Left ventricle myocardium inferior (tissue), 1 donor: ENCODE results near the gene KRT74. TPM values are rescaled to one million over a fixed set of nuclear protein-coding genes. Genes with fewer than 3 reads are reported as not detected.

Experiments used
- DNase-seq: peaks from one replicate; pipeline ENCODE4 v3.0.0-alpha.2; 2020
- H3K27ac ChIP-seq: fragments of 200-600 bp; replicated peaks from 2 replicates; pipeline ENCODE4 v1.8.0; 2021
- H3K27me3 ChIP-seq: fragments of 200-600 bp; 2 replicates; pipeline ENCODE4 v1.8.0; 2021; ENCODE audit warnings: low read depth
- H3K36me3 ChIP-seq: fragments of 200-600 bp; 2 replicates; pipeline ENCODE4 v1.8.0; 2021
- H3K4me1 ChIP-seq: fragments of 200-600 bp; 2 replicates; pipeline ENCODE4 v1.8.0; 2021
- H3K4me3 ChIP-seq: fragments of 200-600 bp; 2 replicates; pipeline ENCODE4 v1.8.0; 2021; ENCODE audit warnings: mild to moderate bottlenecking, moderate library complexity
- H3K9me3 ChIP-seq: fragments of 200-600 bp; replicated peaks from 2 replicates; pipeline ENCODE4 v1.8.0; 2021
- intact Hi-C: fragments of 100-400 bp; cut with micrococcal nuclease; formaldehyde crosslinking; loops from one replicate; pipeline ENCODE4 v1.11.0; 2022
- long read RNA-seq: library from polyadenylated mRNA; unstranded; transcript quantifications from one replicate; pipeline ENCODE4 v2.0.0, GENCODE V29; 2021
- total RNA-seq: library from RNA; stranded (reverse); fragmentation: NEBNext Ultra II Directional; extraction: Animal tissue kit (Norgen Biotek cat#: 25700); gene quantifications from one replicate; pipeline ENCODE4 v1.2.1, GENCODE V29; 2021
- TF ChIP-seq, protein P1 (sequence below): fragments of 200-600 bp; IDR thresholded peaks from 2 replicates; pipeline ENCODE4 v1.8.0; 2021; ENCODE audit warnings: antibody characterized with exemption, mild to moderate bottlenecking, borderline replicate concordance
- donor health status: DM: no; HTN: yes; CAD: no; lungs with severe emphysema.

The KRT74 gene
- total RNA-seq, result 0.14 TPM
- long read RNA-seq, result 0 reads

DNA sequence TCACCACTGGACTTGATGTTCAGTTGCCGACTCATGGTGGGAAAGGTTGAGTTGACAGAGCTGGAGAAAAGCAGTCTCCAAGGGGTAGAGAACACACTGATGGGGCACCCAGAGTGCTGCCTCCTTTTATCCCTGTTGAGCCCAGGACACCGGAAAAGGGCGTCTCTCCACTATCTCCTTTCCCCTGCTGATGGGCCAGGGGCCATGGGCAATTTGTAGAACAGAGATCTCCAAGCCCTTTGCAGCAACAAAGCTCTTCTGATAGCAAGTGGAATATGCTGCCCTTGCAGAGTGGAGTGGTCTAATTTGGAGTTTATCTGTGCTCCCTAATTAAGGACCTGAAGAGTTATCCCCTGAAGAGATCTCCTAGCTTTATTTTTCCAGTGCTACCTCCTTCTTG is at the start of gene KRT74:
Gene KRT74, minus strand, starts transcription at position 101 of the 400 bp plus-strand sequence. Its CDS starts 66 bp downstream, at position 35.
- H3K4me3 ChIP-seq, result no peak within 1 kb of the TSS
- no peak within 1 kb of the TSS for H3K27ac ChIP-seq
- DNase-seq, result no peak
- TF ChIP-seq, protein P1, sequence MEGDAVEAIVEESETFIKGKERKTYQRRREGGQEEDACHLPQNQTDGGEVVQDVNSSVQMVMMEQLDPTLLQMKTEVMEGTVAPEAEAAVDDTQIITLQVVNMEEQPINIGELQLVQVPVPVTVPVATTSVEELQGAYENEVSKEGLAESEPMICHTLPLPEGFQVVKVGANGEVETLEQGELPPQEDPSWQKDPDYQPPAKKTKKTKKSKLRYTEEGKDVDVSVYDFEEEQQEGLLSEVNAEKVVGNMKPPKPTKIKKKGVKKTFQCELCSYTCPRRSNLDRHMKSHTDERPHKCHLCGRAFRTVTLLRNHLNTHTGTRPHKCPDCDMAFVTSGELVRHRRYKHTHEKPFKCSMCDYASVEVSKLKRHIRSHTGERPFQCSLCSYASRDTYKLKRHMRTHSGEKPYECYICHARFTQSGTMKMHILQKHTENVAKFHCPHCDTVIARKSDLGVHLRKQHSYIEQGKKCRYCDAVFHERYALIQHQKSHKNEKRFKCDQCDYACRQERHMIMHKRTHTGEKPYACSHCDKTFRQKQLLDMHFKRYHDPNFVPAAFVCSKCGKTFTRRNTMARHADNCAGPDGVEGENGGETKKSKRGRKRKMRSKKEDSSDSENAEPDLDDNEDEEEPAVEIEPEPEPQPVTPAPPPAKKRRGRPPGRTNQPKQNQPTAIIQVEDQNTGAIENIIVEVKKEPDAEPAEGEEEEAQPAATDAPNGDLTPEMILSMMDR, result no peak
- H3K27me3 ChIP-seq, result peaks cover 62% of the 10 kb centered on the region
- no peaks in the 10 kb centered on the region for H3K4me1 ChIP-seq
- H3K9me3 ChIP-seq, result no peaks in the 10 kb centered on the region
- no peaks in the 10 kb centered on the region for H3K36me3 ChIP-seq
- intact Hi-C loops, result no loop called here

DNA sequence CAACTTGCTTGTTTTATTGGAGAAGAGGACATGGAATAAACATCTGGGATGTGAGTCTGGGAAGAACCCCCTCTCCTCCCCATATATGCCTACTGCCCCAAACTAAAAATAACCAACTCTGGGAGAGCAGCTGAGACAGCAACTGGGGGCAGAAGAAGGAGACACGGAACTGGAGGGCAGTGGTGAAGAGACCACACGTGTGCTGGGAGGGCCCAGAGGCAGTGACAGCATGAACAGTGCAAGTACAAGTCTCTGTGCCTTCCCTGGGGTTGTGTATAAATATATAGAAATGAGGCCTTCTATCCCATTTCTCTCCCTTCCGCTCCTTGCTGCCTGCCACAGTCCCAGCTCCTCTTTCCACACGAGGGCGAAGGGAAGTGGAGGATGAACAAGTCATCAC is 48.7 kb upstream of the KRT74 start:
- H3K27me3 ChIP-seq, result peaks cover 43% of the 10 kb centered on the region
- H3K27ac ChIP-seq, result no peak overlapping the region
- TF ChIP-seq, protein P1, result no peak
- H3K4me1 ChIP-seq, result no peaks in the 10 kb centered on the region
- no peak overlapping the region for H3K4me3 ChIP-seq
- intact Hi-C loops, result no loop called here
- no peak for DNase-seq
- H3K9me3 ChIP-seq, result no peaks in the 10 kb centered on the region
- no peaks in the 10 kb centered on the region for H3K36me3 ChIP-seq

DNA sequence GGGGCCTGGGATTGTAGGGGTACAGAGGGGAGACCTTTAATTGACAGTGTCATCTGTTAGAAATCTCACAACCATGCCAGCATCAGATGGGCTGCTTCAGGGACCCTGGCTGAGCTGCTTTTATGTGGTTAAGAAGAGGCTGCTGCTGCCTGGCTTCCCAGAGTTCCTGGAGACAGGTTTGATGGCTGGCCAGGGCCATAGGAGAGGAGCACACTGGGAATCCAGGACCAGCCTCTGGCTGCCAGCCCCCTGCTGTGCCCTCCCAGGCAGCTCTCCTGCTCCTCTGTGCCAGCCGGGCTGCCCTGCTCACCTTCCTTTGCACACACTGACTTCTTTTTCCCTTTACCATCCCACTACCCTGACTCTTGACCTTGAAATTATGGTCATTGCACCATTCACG is 45.2 kb upstream of the KRT74 start:
- intact Hi-C loops, result no loop called here
- Histone ChIP-seq H3K9me3 (no peaks in the 10 kb centered on the region), H3K36me3 (no peaks in the 10 kb centered on the region), H3K4me3 (no peak overlapping the region), H3K27ac (no peak overlapping the region), H3K4me1 (no peaks in the 10 kb centered on the region), H3K27me3 (peaks cover 56% of the 10 kb centered on the region)
- TF ChIP-seq, protein P1, result no peak
- no peak for DNase-seq

DNA sequence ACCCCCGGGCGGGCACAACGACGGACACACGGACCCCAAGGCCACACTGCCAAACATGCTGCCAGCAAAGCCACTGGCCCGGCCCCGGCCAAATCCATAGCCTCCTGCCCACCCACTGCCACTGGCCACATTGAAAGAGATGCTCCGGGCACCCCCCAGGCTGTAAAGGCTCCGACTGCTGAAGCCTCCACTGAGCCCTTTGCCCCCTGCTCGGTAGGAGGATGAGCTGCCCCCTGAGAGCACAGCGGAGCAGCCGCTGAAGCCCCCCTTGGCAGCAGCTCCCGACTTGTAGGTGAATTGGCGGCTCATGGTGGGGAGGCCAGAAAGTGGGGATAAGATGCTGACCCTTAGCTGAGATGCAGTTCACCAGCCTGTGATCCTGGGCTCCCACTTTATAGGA is 44.6 kb upstream of the KRT74 start, which contains the start of gene KRT73:
Gene KRT73, minus strand, starts transcription at position 344 of the 400 bp plus-strand sequence. Its CDS starts 35 bp downstream, at position 309.
- DNase-seq, result no peak

DNA sequence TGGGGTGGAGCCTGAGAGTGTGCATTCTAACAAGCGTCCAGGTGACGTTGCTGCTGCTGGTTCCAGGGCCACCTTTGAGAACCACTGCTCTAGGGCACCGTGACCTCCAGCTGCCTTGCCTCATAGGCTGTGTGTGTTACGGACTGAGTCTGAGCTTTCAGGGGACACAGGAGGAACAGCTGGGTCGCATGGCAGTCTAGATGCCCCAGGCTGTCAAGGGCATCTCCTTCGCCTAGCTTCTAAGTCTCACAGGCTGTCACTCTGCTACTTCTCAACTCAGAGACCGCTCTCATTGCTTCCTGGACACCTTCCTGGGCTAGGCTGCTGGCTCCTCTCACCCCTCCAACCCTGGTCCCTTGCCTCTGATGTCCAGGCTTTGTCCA is 43.8 kb upstream of the KRT74 start:
- DNase-seq, result no peak
- H3K4me3 ChIP-seq, result no peak overlapping the region
- H3K27me3 ChIP-seq, result peaks cover 61% of the 10 kb centered on the region
- no peak overlapping the region for H3K27ac ChIP-seq
- H3K4me1 ChIP-seq, result no peaks in the 10 kb centered on the region
- TF ChIP-seq, protein P1, result no peak
- no peaks in the 10 kb centered on the region for H3K36me3 ChIP-seq
- intact Hi-C loops, result no loop called here
- no peaks in the 10 kb centered on the region for H3K9me3 ChIP-seq

More for the DNA sequence above, 44.6 kb upstream of the KRT74 start, which contains the start of gene KRT73:
- Histone ChIP-seq H3K4me1 (no peaks in the 10 kb centered on the region), H3K27ac (no peak within 1 kb of the TSS), H3K4me3 (no peak within 1 kb of the TSS), H3K9me3 (no peaks in the 10 kb centered on the region), H3K27me3 (peaks cover 58% of the 10 kb centered on the region), H3K36me3 (no peaks in the 10 kb centered on the region)
- intact Hi-C loops, result no loop called here
- TF ChIP-seq, protein P1, result no peak
